ENCODE results near the gene FBP2. TPM values are rescaled to one million over a fixed set of nuclear protein-coding genes. Genes with fewer than 3 reads are reported as not detected.

FBP2 gene
- total and polyA plus RNA-seq, 2 experiments from 2014 or later: not detected

- DNase-seq (ENCODE audit: low spot score) (no peak), ATAC-seq (no peak)
- no peak overlapping the region for H3K27ac Mint-ChIP-seq
- Histone ChIP-seq H3K36me3 (ENCODE audit: insufficient read depth) (no peaks in the 10 kb centered on the region), H3F3A (replicated peaks; ENCODE audit: low read depth) (no peaks in the 10 kb centered on the region), H3K9me2 (ENCODE audit: insufficient read depth) (no peaks in the 10 kb centered on the region), H4K20me1 (replicated peaks; ENCODE audit: insufficient read depth) (no peaks in the 10 kb centered on the region; the same call in 1 of the 2 replicates), H3K4me1 (ENCODE audit: insufficient read depth) (peaks cover 4% of the 10 kb centered on the region), H3K27ac (ENCODE audit: low read depth) (no peak overlapping the region), H3K79me2 (replicated peaks; ENCODE audit: insufficient read depth) (no peaks in the 10 kb centered on the region), H3K4me3 (no peak overlapping the region), H3K27me3 (ENCODE audit: insufficient read depth) (peaks cover 44% of the 10 kb centered on the region), H2AFZ (no peak overlapping the region), H3K4me2 (no peak overlapping the region)
- no peak overlapping the region for H3K4me3 Mint-ChIP-seq
- H3K4me1 Mint-ChIP-seq: peaks cover 20% of the 10 kb centered on the region
- peaks cover 3% of the 10 kb centered on the region; the same call in 2 of the 3 replicates for H3K9me3 Mint-ChIP-seq
- peaks cover 45% of the 10 kb centered on the region for H3K27me3 Mint-ChIP-seq (ENCODE audit: insufficient read depth, low read depth, poor library complexity)
- no peaks in the 10 kb centered on the region; the same call in 2 of the 3 replicates for H3K36me3 Mint-ChIP-seq (ENCODE audit: low read depth)
- TF ChIP-seq ZNF462 (CRISPR knock-in tag; IDR thresholded peaks at IDR 0.05) (no peak), ZNF331 (CRISPR knock-in tag; IDR thresholded peaks at IDR 0.05; ENCODE audit: low read depth) (no peak), ETS1 (IDR thresholded peaks at IDR 0.05) (no peak), JUNB (IDR thresholded peaks at IDR 0.05; ENCODE audit: unreplicated experiment) (no peak)
Measured at GRCh38 chr9:94643176-94643575, 49.6 kb upstream of the FBP2 start.

GRCh38 chr9:94642501-94642900 lies 48.9 kb upstream of the FBP2 start:
- Histone ChIP-seq H2AFZ (no peak overlapping the region), H3K4me1 (ENCODE audit: insufficient read depth) (peaks cover 4% of the 10 kb centered on the region), H3F3A (replicated peaks; ENCODE audit: low read depth) (no peaks in the 10 kb centered on the region), H3K27ac (ENCODE audit: low read depth) (no peak overlapping the region), H3K36me3 (ENCODE audit: insufficient read depth) (no peaks in the 10 kb centered on the region), H3K4me3 (no peak overlapping the region), H3K4me2 (no peak overlapping the region), H4K20me1 (replicated peaks; ENCODE audit: insufficient read depth) (no peaks in the 10 kb centered on the region; the same call in 1 of the 2 replicates), H3K9me2 (ENCODE audit: insufficient read depth) (no peaks in the 10 kb centered on the region), H3K79me2 (replicated peaks; ENCODE audit: insufficient read depth) (no peaks in the 10 kb centered on the region), H3K27me3 (ENCODE audit: insufficient read depth) (peaks cover 51% of the 10 kb centered on the region)
- Mint-ChIP-seq H3K9me3 (peaks cover 3% of the 10 kb centered on the region; the same call in 2 of the 3 replicates), H3K27me3 (ENCODE audit: insufficient read depth, low read depth, poor library complexity) (peaks cover 52% of the 10 kb centered on the region), H3K4me1 (peaks cover 22% of the 10 kb centered on the region), H3K27ac (no peak overlapping the region), H3K36me3 (ENCODE audit: low read depth) (no peaks in the 10 kb centered on the region; the same call in 2 of the 3 replicates), H3K4me3 (no peak overlapping the region)
- DNase-seq (ENCODE audit: low spot score): no peak
- no peak for ATAC-seq
- TF ChIP-seq ETS1 (IDR thresholded peaks at IDR 0.05): no peak
- no peak for TF ChIP-seq STAT1 (IDR thresholded peaks at IDR 0.05; ENCODE audit: unreplicated experiment)
- no peak for TF ChIP-seq CREB1 (CRISPR knock-in tag; IDR thresholded peaks at IDR 0.05; ENCODE audit: low read depth)
- no peak for TF ChIP-seq REST (IDR thresholded peaks at IDR 0.05; ENCODE audit: unreplicated experiment)
- no peak for TF ChIP-seq ZNF114 (CRISPR knock-in tag; IDR thresholded peaks at IDR 0.05)
- TF ChIP-seq EZH2 (IDR thresholded peaks at IDR 0.05; ENCODE audit: low read depth, unreplicated experiment): no peak
- no peak for TF ChIP-seq JUNB (IDR thresholded peaks at IDR 0.05; ENCODE audit: unreplicated experiment)
- TF ChIP-seq POLR2AphosphoS5 (IDR thresholded peaks at IDR 0.05; ENCODE audit: low read depth): no peak
